HepG2 (cell line): ENCODE measurements around the gene IL16. TPM values are rescaled to one million over a fixed set of nuclear protein-coding genes. Genes with fewer than 3 reads are reported as not detected.
A peak's percentile ranks its signal among the peaks of the same experiment; 100 is the strongest.

Experiments
- ATAC-seq: fragments of 200-7000 bp; cut with Tn5 transposase; 3 replicates; pipeline ENCODE4 v1.9.1; 2020; ENCODE audit warnings: mild to moderate bottlenecking, moderate library complexity
- BruUV-seq: library from RNA; stranded (reverse); fragments of 400-500 nt; replicated peaks from 2 replicates; lab custom pipeline; 2021; lab: Mats Ljungman, UMichigan
- CTCF ChIA-PET: fragments of 300-600 bp; formaldehyde crosslinking; extraction: SDS; loops from one replicate; lab custom pipeline; 2021; ENCODE audit warnings: low total read pairs, inconsistent platforms, low intra/inter-chr PET ratio; lab: Yijun Ruan, JAX
- POLR2A ChIA-PET: fragments of 350-600 bp; sonication (Branson Sonifier 250); formaldehyde crosslinking; loops from one replicate; lab custom pipeline; 2020; ENCODE audit warnings: antibody characterized with exemption, inconsistent platforms; lab: Yijun Ruan, JAX
- DNase-seq: peaks from one replicate; pipeline ENCODE4 v3.0.0-alpha.2; 2015; ENCODE audit warnings: low spot score
- FAIRE-seq: peaks from 3 replicates; lab custom pipeline; 2011; peaks lifted over from hg19 to GRCh38; lab: Jason Lieb, UNC
- H2AFZ ChIP-seq: one replicate; pipeline ENCODE4 v1.6.1; 2011; ENCODE audit warnings: low read length, inconsistent platforms
- H3K27ac ChIP-seq: fragments of 300-600 bp; 3 replicates; pipeline ENCODE4 v1.8.0; 2011; ENCODE audit warnings: mixed run types, mild to moderate bottlenecking, mixed read lengths, low read length, inconsistent platforms; ENCODE audit not compliant: insufficient read depth; ENCODE audit errors: extremely low read length
- H3K27me3 ChIP-seq, 2 experiments: fragments of 200-600 bp in 1 of 2; 2 replicates in 1 of 2; 3 replicates in 1 of 2; pipeline versions ENCODE4 v1.6.0 to v1.8.0; 2011; ENCODE audit warnings: low read length in 2 of 2, mild to moderate bottlenecking in 2 of 2, moderate library complexity in 2 of 2, inconsistent platforms in 1 of 2; ENCODE audit not compliant: insufficient read depth in 2 of 2, control insufficient read depth in 1 of 2
- H3K36me3 ChIP-seq, 2 experiments: fragments of 200-600 bp in 1 of 2; replicated peaks in 1 of 2; 2 replicates in 1 of 2; 3 replicates in 1 of 2; pipeline versions ENCODE4 v1.5.1 to v1.8.0; 2011; ENCODE audit warnings: low read length in 2 of 2, inconsistent platforms in 1 of 2; ENCODE audit not compliant: insufficient read depth in 2 of 2, control insufficient read depth in 1 of 2
- H3K4me1 ChIP-seq: 2 replicates; pipeline ENCODE4 v1.5.1; 2012; ENCODE audit warnings: low read length, inconsistent platforms; ENCODE audit not compliant: insufficient read depth
- H3K4me2 ChIP-seq: 2 replicates; pipeline ENCODE4 v1.6.0; 2011; ENCODE audit warnings: low read depth, low read length, inconsistent platforms
- H3K4me3 ChIP-seq, 3 experiments: fragments of 200-600 bp in 1 of 3; sonication (generic), shearing (Covaris generic) in 1 of 3; replicated peaks in 1 of 3; 2 replicates each; pipeline ENCODE4 v1.5.1; 2011 to 2016; ENCODE audit warnings: low read length in 3 of 3, inconsistent platforms in 2 of 3, low read depth in 2 of 3, mild to moderate bottlenecking in 2 of 3, control low read depth in 1 of 3, mixed read lengths in 1 of 3; ENCODE audit not compliant: insufficient read depth in 1 of 3
- H3K79me2 ChIP-seq: one replicate; pipeline ENCODE4 v1.6.1; 2011; ENCODE audit warnings: low read length, inconsistent platforms; ENCODE audit not compliant: insufficient read depth
- H3K9ac ChIP-seq: 2 replicates; pipeline ENCODE4 v1.6.0; 2011; ENCODE audit warnings: mild to moderate bottlenecking, low read depth, low read length, inconsistent platforms; ENCODE audit not compliant: insufficient read depth
- H3K9me3 ChIP-seq: 2 replicates; pipeline ENCODE4 v1.5.1; 2012; ENCODE audit warnings: mild to moderate bottlenecking, low read length
- H4K20me1 ChIP-seq: 2 replicates; pipeline ENCODE4 v1.6.0; 2011; ENCODE audit warnings: inconsistent platforms, mild to moderate bottlenecking, low read length, moderate library complexity; ENCODE audit not compliant: insufficient read depth
- CEBPG ChIP-seq: IDR thresholded peaks from 2 replicates; pipeline ENCODE4 v1.6.1; 2016
- FUBP1 ChIP-seq: sonication (generic); formaldehyde crosslinking; IDR thresholded peaks from 2 replicates; pipeline ENCODE4 v1.5.1; 2020; ENCODE audit warnings: missing genetic modification reagents, mild to moderate bottlenecking, borderline replicate concordance
- PAXIP1 ChIP-seq: sonication (generic); formaldehyde crosslinking; conservative IDR thresholded peaks from 2 replicates; pipeline ENCODE4 v1.4.0; 2020; ENCODE audit warnings: mild to moderate bottlenecking, missing genetic modification reagents, moderate library complexity
- RBAK ChIP-seq: sonication (generic); formaldehyde crosslinking; IDR thresholded peaks from 2 replicates; pipeline ENCODE4 v1.5.1; 2020; ENCODE audit warnings: mild to moderate bottlenecking, missing genetic modification reagents
- RCOR2 ChIP-seq: IDR thresholded peaks from 2 replicates; pipeline ENCODE4 v1.6.1; 2016; ENCODE audit warnings: missing biosample characterization, missing genetic modification reagents
- SALL2 ChIP-seq: sonication (generic); formaldehyde crosslinking; IDR thresholded peaks from 2 replicates; pipeline ENCODE4 v1.8.1; 2023; ENCODE audit warnings: mild to moderate bottlenecking, missing genetic modification reagents, inconsistent platforms
- SATB2 ChIP-seq: sonication (generic); formaldehyde crosslinking; IDR thresholded peaks from 2 replicates; pipeline ENCODE4 v1.5.0; 2020; ENCODE audit warnings: missing genetic modification reagents
- SP4 ChIP-seq: sonication (generic); formaldehyde crosslinking; IDR thresholded peaks from 2 replicates; pipeline ENCODE4 v1.8.1; 2023; ENCODE audit warnings: mild to moderate bottlenecking, missing genetic modification reagents
- ZNF143 ChIP-seq: sonication (generic); formaldehyde crosslinking; IDR thresholded peaks from 2 replicates; pipeline ENCODE4 v1.4.0; 2020; ENCODE audit warnings: missing genetic modification reagents
- ZNF205 ChIP-seq: IDR thresholded peaks from 2 replicates; pipeline ENCODE4 v1.6.1; 2018; ENCODE audit warnings: missing biosample characterization, missing genetic modification reagents
- ZNF530 ChIP-seq: sonication (generic); formaldehyde crosslinking; IDR thresholded peaks from 2 replicates; pipeline ENCODE4 v1.5.0; 2020; ENCODE audit warnings: low read depth, mild to moderate bottlenecking, missing genetic modification reagents
- ZNF609 ChIP-seq: sonication (generic); formaldehyde crosslinking; IDR thresholded peaks from 2 replicates; pipeline ENCODE4 v1.4.0; 2020; ENCODE audit warnings: mild to moderate bottlenecking, missing genetic modification reagents, borderline replicate concordance
- ZNF766 ChIP-seq: sonication (generic); formaldehyde crosslinking; IDR thresholded peaks from 2 replicates; pipeline ENCODE4 v1.5.0; 2020; ENCODE audit warnings: missing genetic modification reagents, borderline replicate concordance
- ZNF841 ChIP-seq: sonication (generic); formaldehyde crosslinking; IDR thresholded peaks from 2 replicates; pipeline ENCODE4 v1.8.1; 2023; ENCODE audit warnings: missing genetic modification reagents, borderline replicate concordance
- WGBS: methylation state at CpG from one replicate; pipeline ENCODE4 v1.1.6; 2017; ENCODE audit warnings: low lambda C conversion rate; 5-methylcytosine and 5-hydroxymethylcytosine counted together
- in situ Hi-C: cut with HindIII; loops from 2 replicates; pipeline ENCODE4 v1.10.0; 2017; ENCODE audit warnings: low pct_unique_long_range_greater_than_20kb; ENCODE audit not compliant: extremely low pct_ligation_motif_present
- intact Hi-C: fragments of 100-400 bp; cut with micrococcal nuclease; formaldehyde crosslinking; loops from one replicate; pipeline ENCODE4 v1.10.0; 2022; ENCODE audit not compliant: unreplicated experiment
- polyA plus RNA-seq, 8 experiments: library from polyadenylated mRNA; depleted of rRNA in 3 of 8; stranded (reverse) in 7 of 8; unstranded in 1 of 8; fragments of >200 nt; fragmentation: Illumina TruSeq in 4 of 8; extraction: Trizol in 4 of 8; gene quantifications; 2 replicates each; pipeline versions ENCODE4 v1.2.1 to v1.2.3, GENCODE V29; 2011 to 2016; ENCODE audit warnings: low read depth in 4 of 8, missing spikeins in 1 of 8, mixed read lengths in 1 of 8; ENCODE audit not compliant: insufficient read depth in 1 of 8
- total RNA-seq, 5 experiments: library from RNA; depleted of rRNA; stranded (reverse); fragments of >200 nt; fragmentation: Illumina TruSeq; extraction: Trizol; gene quantifications; 2 replicates each; pipeline ENCODE4 v1.2.3, GENCODE V29; 2016; ENCODE audit warnings: low read depth in 1 of 5

Gene IL16
- total and polyA plus RNA-seq, 2 of the 13 experiments (the other 11 are each of a cell fraction or from before 2014, with no cell fraction given), result 0.03 TPM; not detected in 1

GRCh38 chr15:81155375-81156218 lies 41.1 kb upstream of the IL16 start:
- Histone ChIP-seq H3K27me3 (no peaks in the 10 kb centered on the region), H3K27ac (no peak overlapping the region), H3K79me2 (no peaks in the 10 kb centered on the region), H3K36me3 (no peaks in the 10 kb centered on the region), H3K4me1 (no peaks in the 10 kb centered on the region), H4K20me1 (no peaks in the 10 kb centered on the region), H3K9ac (no peak overlapping the region), H3K4me3 (no peak overlapping the region), H2AFZ (no peak overlapping the region), H3K9me3 (no peaks in the 10 kb centered on the region), H3K4me2 (no peak overlapping the region)
- in situ Hi-C loops (no loop called here), intact Hi-C loops (loop anchor here (1.0 kb wide), 1 partner anchor 111 kb away; no protein-coding TSS in a partner anchor)
- WGBS, result 12% methylated on average over 9 of the region's 10 CpGs
- peak; percentile 59 for ATAC-seq
- ChIA-PET POLR2A (no interaction called here), CTCF (interaction anchor here (2.1 kb wide), 1 partner anchor 111 kb away, joined by 31 read pairs; no protein-coding TSS in a partner anchor)
- peak; percentile 32 for DNase-seq
- BruUV-seq, result no TSS peak
- FAIRE-seq, result peak; percentile 67
- TF ChIP-seq FUBP1 (CRISPR knock-in tag) (no peak), PAXIP1 (CRISPR knock-in tag) (no peak), ZNF205 (no peak), ZNF530 (CRISPR knock-in tag) (no peak), ZNF609 (no peak), SP4 (CRISPR knock-in tag) (no peak), ZNF766 (no peak), CEBPG (CRISPR knock-in tag) (peak; percentile 75), RCOR2 (CRISPR knock-in tag) (no peak), ZNF143 (CRISPR knock-in tag) (no peak), SATB2 (CRISPR knock-in tag) (no peak), SALL2 (no peak), RBAK (no peak), ZNF841 (CRISPR knock-in tag) (no peak)
